ENCODE data around the gene MCM6. TPM values are rescaled to one million over a fixed set of nuclear protein-coding genes. Genes with fewer than 3 reads are reported as not detected.

MCM6 gene
- total RNA-seq, 1 experiment from 2014 or later = 84.8 TPM

DNA sequence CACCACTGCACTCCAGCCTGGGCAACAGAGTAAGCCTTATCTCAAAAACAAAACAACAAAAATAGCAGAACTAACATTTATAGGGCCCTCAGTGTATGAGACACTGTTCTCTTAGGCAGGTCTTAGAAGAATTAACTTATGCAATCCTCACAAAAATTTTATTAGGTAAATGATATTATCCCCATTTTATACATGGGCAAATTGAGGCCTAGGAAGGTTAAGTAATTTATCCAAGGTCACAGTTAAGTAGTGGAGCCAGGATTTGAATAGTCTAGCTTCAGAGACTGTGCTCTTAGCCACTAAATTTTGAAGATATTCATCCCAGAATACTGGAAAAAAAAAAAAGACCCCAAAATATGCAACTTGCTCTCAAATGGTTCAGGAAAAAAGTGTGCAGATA, 22.8 kb downstream of the MCM6 start:
- no TSS peak for BruUV-seq (replicated peaks)
- Histone ChIP-seq H4K20me1 (ENCODE audit: insufficient read depth) (peaks cover 3% of the 10 kb centered on the region), H3K9me3 (ENCODE audit: control insufficient read depth in 1 of 2, insufficient read depth in 1 of 2, low read depth in 1 of 2, low read length in 2 of 2) (no peaks in the 10 kb centered on the region), H3K4me3 (replicated peaks in 1 of 2; ENCODE audit: low read depth in 1 of 2, low read length in 2 of 2) (no peak overlapping the region), H3K9me2 (ENCODE audit: insufficient read depth) (no peaks in the 10 kb centered on the region), H2AFZ (ENCODE audit: low read depth, low read length, poor library complexity, severe bottlenecking) (no peak overlapping the region), H3K27ac (ENCODE audit: low read depth, low read length) (no peak overlapping the region), H3K4me2 (ENCODE audit: low read length) (no peak overlapping the region), H3K79me2 (ENCODE audit: insufficient read depth, low read length) (no peaks in the 10 kb centered on the region; the same call in 1 of the 2 replicates), H3K27me3 (ENCODE audit: insufficient read depth, low read length) (no peaks in the 10 kb centered on the region), H3K4me1 (ENCODE audit: control insufficient read depth in 1 of 2, insufficient read depth in 2 of 2, low read length in 2 of 2) (no peaks in the 10 kb centered on the region), H3K9ac (ENCODE audit: low read length) (no peak overlapping the region), H3K36me3 (ENCODE audit: control insufficient read depth in 1 of 2, insufficient read depth in 2 of 2, low read length in 2 of 2) (peaks cover 35 to 58% of the 10 kb centered on the region in 2 experiments)
- DNase-seq (ENCODE audit: low read depth, low spot score) (no peak), ATAC-seq (no peak)
- CTCF ChIA-PET = no interaction called here
- intact Hi-C loops (cut with micrococcal nuclease) = no loop called here
- RAD21 ChIA-PET (ENCODE audit: low non-redundant PET in 1 of 2, low total read pairs in 2 of 2, uncharacterized antibody in 2 of 2, unreplicated experiment in 2 of 2) = no interaction called here
- POLR2A ChIA-PET = no interaction called here
- TF ChIP-seq EZH2phosphoT487 (IDR thresholded peaks at IDR 0.05; ENCODE audit: borderline replicate concordance) (no peak), RAD21 (IDR thresholded peaks at IDR 0.05; ENCODE audit: low read depth) (no peak)

DNA sequence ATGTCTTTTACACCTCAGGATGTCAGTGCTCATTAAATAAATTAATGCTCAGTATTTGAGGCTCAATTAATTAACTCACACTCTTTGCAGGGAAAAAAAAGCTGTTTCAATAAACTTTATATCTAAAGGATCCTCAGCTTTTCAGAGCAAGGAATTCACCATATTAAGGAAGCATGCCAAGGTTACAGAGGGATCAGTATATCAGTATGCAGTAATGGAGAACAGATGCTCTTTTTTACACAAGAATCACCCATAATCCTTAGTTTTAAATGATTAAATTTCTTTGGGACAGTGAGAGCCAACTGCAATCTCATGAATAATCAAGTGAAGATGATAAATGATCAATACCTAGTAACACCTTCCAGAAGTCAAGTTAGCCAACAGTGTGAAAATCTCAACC, 24.4 kb downstream of the MCM6 start:
- H3K79me2 ChIP-seq (ENCODE audit: insufficient read depth, low read length) = no peaks in the 10 kb centered on the region; the same call in 1 of the 2 replicates
- no peak overlapping the region for H3K4me3 ChIP-seq (replicated peaks in 1 of 2; ENCODE audit: low read depth in 1 of 2, low read length in 2 of 2)
- no peaks in the 10 kb centered on the region for H3K9me2 ChIP-seq (ENCODE audit: insufficient read depth)
- DNase-seq (ENCODE audit: low read depth, low spot score) = no peak
- intact Hi-C loops (cut with micrococcal nuclease) = no loop called here
- H3K4me2 ChIP-seq (ENCODE audit: low read length) = no peak overlapping the region
- no peaks in the 10 kb centered on the region for H3K27me3 ChIP-seq (ENCODE audit: insufficient read depth, low read length)
- no peak overlapping the region for H3K9ac ChIP-seq (ENCODE audit: low read length)
- no peaks in the 10 kb centered on the region for H3K4me1 ChIP-seq (ENCODE audit: control insufficient read depth in 1 of 2, insufficient read depth in 2 of 2, low read length in 2 of 2)
- CTCF ChIA-PET = no interaction called here
- peaks cover 3% of the 10 kb centered on the region for H4K20me1 ChIP-seq (ENCODE audit: insufficient read depth)
- RAD21 ChIA-PET (ENCODE audit: low non-redundant PET in 1 of 2, low total read pairs in 2 of 2, uncharacterized antibody in 2 of 2, unreplicated experiment in 2 of 2) = no interaction called here
- TF ChIP-seq POLR2A (IDR thresholded peaks at IDR 0.05; ENCODE audit: borderline replicate concordance, extremely low read depth, insufficient read depth, insufficient read length) (no peak), ZNF274 (IDR thresholded peaks at IDR 0.05; ENCODE audit: low read depth, low read length) (no peak), SRF (IDR thresholded peaks at IDR 0.05; ENCODE audit: low read depth) (no peak), TCF7L2 (IDR thresholded peaks at IDR 0.05; ENCODE audit: borderline replicate concordance, extremely low read depth, insufficient read depth, insufficient read length) (no peak), POLR2AphosphoS5 (IDR thresholded peaks at IDR 0.05; ENCODE audit: low read depth, low read length) (no peak), JUND (IDR thresholded peaks at IDR 0.05) (no peak), YY1 (IDR thresholded peaks at IDR 0.05; ENCODE audit: extremely low read depth, insufficient replicate concordance, low read depth, low read length) (no peak), EGR1 (IDR thresholded peaks at IDR 0.05; ENCODE audit: low read depth) (no peak), RAD21 (IDR thresholded peaks at IDR 0.05; ENCODE audit: low read depth) (no peak), EZH2 (IDR thresholded peaks at IDR 0.05) (no peak), CEBPB (IDR thresholded peaks at IDR 0.05; ENCODE audit: low read depth) (no peak), CBX3 (IDR thresholded peaks at IDR 0.05; ENCODE audit: low read depth) (no peak)
- TF ChIP-seq, protein P1, sequence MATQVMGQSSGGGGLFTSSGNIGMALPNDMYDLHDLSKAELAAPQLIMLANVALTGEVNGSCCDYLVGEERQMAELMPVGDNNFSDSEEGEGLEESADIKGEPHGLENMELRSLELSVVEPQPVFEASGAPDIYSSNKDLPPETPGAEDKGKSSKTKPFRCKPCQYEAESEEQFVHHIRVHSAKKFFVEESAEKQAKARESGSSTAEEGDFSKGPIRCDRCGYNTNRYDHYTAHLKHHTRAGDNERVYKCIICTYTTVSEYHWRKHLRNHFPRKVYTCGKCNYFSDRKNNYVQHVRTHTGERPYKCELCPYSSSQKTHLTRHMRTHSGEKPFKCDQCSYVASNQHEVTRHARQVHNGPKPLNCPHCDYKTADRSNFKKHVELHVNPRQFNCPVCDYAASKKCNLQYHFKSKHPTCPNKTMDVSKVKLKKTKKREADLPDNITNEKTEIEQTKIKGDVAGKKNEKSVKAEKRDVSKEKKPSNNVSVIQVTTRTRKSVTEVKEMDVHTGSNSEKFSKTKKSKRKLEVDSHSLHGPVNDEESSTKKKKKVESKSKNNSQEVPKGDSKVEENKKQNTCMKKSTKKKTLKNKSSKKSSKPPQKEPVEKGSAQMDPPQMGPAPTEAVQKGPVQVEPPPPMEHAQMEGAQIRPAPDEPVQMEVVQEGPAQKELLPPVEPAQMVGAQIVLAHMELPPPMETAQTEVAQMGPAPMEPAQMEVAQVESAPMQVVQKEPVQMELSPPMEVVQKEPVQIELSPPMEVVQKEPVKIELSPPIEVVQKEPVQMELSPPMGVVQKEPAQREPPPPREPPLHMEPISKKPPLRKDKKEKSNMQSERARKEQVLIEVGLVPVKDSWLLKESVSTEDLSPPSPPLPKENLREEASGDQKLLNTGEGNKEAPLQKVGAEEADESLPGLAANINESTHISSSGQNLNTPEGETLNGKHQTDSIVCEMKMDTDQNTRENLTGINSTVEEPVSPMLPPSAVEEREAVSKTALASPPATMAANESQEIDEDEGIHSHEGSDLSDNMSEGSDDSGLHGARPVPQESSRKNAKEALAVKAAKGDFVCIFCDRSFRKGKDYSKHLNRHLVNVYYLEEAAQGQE (IDR thresholded peaks at IDR 0.05; ENCODE audit: low read depth) = no peak
- no peaks in the 10 kb centered on the region for H3K9me3 ChIP-seq (ENCODE audit: control insufficient read depth in 1 of 2, insufficient read depth in 1 of 2, low read depth in 1 of 2, low read length in 2 of 2)
- no peak for ATAC-seq
- no peak overlapping the region for H2AFZ ChIP-seq (ENCODE audit: low read depth, low read length, poor library complexity, severe bottlenecking)
- BruUV-seq (replicated peaks) = no TSS peak
- H3K27ac ChIP-seq (ENCODE audit: low read depth, low read length) = no peak overlapping the region
- H3K36me3 ChIP-seq (ENCODE audit: control insufficient read depth in 1 of 2, insufficient read depth in 2 of 2, low read length in 2 of 2) = peaks cover 39 to 48% of the 10 kb centered on the region in 2 experiments
- POLR2A ChIA-PET = no interaction called here

All from HCT116 (cell line).